SJCRH30 (cell line): ENCODE measurements around the gene SCN7A. TPM values are rescaled to one million over a fixed set of nuclear protein-coding genes. Genes with fewer than 3 reads are reported as not detected.
A peak's percentile ranks its signal among the peaks of the same experiment; 100 is the strongest.

ENCODE experiments used
- DNase-seq, 2 experiments: peaks; one replicate each; pipeline ENCODE4 v3.0.0-alpha.2; 2015 to 2020
- H3K27ac ChIP-seq: fragments of 250-450 bp; sonication (Bioruptor Pico); 2 replicates; pipeline ENCODE4 v1.5.1; 2020; ENCODE audit warnings: mild to moderate bottlenecking, moderate library complexity
- H3K27me3 ChIP-seq: fragments of 250-450 bp; sonication (Bioruptor Pico); 2 replicates; pipeline ENCODE4 v1.5.1; 2020; ENCODE audit warnings: mild to moderate bottlenecking, moderate library complexity
- H3K36me3 ChIP-seq: fragments of 250-450 bp; sonication (Bioruptor Pico); 2 replicates; pipeline ENCODE4 v1.5.1; 2020; ENCODE audit warnings: mild to moderate bottlenecking, moderate library complexity
- H3K4me1 ChIP-seq: fragments of 250-450 bp; sonication (Bioruptor Pico); 2 replicates; pipeline ENCODE4 v1.5.1; 2020; ENCODE audit warnings: mild to moderate bottlenecking, moderate library complexity
- H3K4me3 ChIP-seq: fragments of 250-450 bp; sonication (Bioruptor Pico); 2 replicates; pipeline ENCODE4 v1.5.1; 2020; ENCODE audit warnings: mild to moderate bottlenecking, moderate library complexity
- H3K9me3 ChIP-seq: fragments of 250-450 bp; sonication (Bioruptor Pico); replicated peaks from 2 replicates; pipeline ENCODE4 v1.5.1; 2020; ENCODE audit warnings: mild to moderate bottlenecking, moderate library complexity
- total RNA-seq: library from RNA; depleted of rRNA; stranded (reverse); fragments of >200 nt; shearing (Covaris generic); gene quantifications from 2 replicates; pipeline ENCODE4 v1.2.3, GENCODE V29; 2014; rRNA removed

Gene SCN7A
- total RNA-seq, result 0.13 and 0.18 TPM in 2 replicates

DNA sequence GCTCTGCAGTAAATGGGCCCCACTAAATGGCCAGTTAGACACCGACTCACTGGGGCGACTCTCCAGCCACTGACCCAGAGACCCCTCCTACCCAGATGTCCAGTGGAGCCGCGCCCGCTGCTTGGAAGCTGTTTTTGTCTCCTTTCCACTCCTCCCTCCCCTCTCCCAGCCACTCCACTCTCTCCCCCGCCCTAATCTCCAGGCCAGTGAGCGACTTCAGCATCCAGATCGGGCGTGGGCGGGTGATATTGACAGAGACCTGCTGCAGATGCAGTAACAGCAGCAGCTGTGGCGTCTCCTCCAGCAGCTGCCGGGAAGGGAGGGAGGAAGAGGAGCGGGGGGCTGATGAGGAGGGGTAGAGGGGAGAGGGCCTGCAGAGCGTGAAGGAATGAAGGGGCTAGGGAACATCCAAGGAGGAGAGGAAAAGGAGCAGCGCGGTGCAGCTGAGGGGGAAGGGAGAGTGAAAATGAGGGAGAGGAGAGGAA is at the start of gene SCN7A:
SCN7A (minus strand) TSS at position 110 of the 485 bp plus-strand sequence. CDS start 16,553 bp downstream, outside the sequence.
- 0 out of 2 replicates have a peak, but pooled peaks cover 2% of the 10 kb centered on the region for H3K9me3 ChIP-seq
- H3K4me3 ChIP-seq, result peak within 1 kb of the TSS; percentile 39
- no peak within 1 kb of the TSS for H3K27ac ChIP-seq
- no peaks in the 10 kb centered on the region for H3K27me3 ChIP-seq
- H3K36me3 ChIP-seq, result no peaks in the 10 kb centered on the region
- H3K4me1 ChIP-seq, result no peaks in the 10 kb centered on the region
- peak; percentile 71 to 79 for DNase-seq

DNA sequence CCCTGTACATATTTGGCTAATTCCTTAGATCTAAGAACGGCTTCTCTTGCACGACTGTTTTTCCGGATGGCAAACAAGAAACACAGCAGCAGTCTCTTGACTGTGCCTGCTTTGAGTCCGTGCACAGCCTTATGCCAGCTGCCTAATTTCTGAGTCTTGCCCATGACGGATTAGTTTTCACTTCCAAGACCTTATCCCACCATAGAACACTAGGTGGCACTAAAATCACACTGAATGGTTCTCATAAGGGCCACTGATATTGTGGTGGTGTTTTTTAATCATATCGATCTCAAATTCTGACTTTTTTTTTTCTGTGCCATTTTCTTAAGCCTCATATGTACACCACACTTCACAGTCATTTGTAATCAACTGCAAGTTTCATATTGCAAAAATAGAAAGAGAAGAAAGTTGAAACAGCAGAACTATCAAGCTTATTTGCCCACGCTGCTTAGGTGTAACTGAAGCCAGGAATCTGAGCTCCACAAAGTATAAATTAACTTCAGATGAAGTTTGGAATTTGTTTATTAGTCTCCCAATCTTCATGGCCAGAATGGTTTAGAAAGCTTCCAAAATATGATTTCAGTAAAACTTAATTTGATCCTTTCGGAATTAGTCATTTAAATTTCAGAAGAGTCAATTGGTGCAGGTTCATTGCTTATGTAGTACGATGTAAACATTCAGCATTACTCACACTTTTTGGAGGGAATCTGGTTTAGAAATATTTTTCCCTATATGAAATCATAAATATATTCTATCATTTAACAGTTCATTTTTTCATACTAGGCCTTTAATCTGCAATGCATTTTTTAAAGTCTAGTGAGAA is 45.5 kb upstream of the SCN7A start:
- no peaks in the 10 kb centered on the region for H3K36me3 ChIP-seq
- no peaks in the 10 kb centered on the region for H3K4me1 ChIP-seq
- no peaks in the 10 kb centered on the region for H3K9me3 ChIP-seq
- peak; percentile 35 to 85 for DNase-seq
- H3K4me3 ChIP-seq, result no peak overlapping the region
- H3K27ac ChIP-seq, result no peak overlapping the region
- H3K27me3 ChIP-seq, result no peaks in the 10 kb centered on the region

DNA sequence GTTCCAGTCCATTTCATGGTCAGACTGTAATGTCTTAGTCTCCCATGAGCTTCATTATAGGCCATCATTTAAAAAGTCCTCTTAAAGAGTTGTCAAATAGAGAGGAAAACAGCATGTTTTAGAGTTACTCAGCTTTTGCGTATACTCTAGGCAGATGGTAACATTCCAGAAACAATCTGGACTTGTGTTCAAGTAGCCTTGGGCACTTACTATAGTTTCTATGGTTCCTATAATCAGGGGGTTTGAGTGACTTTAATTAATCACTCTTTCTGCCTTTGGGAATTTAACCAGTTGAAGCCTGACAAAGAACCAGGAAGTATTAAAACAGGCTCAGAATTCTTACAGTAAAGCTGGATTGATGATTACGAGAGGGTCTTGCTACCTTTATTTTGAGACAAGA is 42.1 kb upstream of the SCN7A start:
- no peaks in the 10 kb centered on the region for H3K36me3 ChIP-seq
- H3K27ac ChIP-seq, result no peak overlapping the region
- DNase-seq, result no peak
- H3K27me3 ChIP-seq, result no peaks in the 10 kb centered on the region
- H3K4me1 ChIP-seq, result no peaks in the 10 kb centered on the region
- no peak overlapping the region for H3K4me3 ChIP-seq
- H3K9me3 ChIP-seq, result no peaks in the 10 kb centered on the region

DNA sequence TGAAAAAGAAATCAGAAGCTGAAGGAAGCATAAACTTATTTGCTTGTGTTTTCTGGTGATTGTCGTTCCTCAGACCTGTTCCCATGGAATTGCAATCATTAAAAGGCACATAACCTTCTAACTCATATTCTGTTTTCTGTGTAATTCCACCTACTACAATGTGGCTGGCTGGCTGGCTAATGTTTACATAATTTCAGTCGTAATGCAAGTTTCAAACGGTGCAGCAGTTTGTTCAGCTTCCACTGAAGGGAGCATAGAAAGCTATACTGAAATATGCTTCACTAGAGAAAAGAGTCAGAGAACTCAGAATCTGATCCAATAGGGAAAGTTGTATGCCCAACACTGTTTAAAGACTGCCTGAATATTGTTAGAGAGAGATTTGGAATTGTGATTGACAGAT is 27.1 kb upstream of the SCN7A start:
- H3K4me1 ChIP-seq, result no peaks in the 10 kb centered on the region
- H3K4me3 ChIP-seq, result no peak overlapping the region
- no peaks in the 10 kb centered on the region for H3K36me3 ChIP-seq
- no peaks in the 10 kb centered on the region for H3K27me3 ChIP-seq
- no peak for DNase-seq
- no peaks in the 10 kb centered on the region for H3K9me3 ChIP-seq
- no peak overlapping the region for H3K27ac ChIP-seq

DNA sequence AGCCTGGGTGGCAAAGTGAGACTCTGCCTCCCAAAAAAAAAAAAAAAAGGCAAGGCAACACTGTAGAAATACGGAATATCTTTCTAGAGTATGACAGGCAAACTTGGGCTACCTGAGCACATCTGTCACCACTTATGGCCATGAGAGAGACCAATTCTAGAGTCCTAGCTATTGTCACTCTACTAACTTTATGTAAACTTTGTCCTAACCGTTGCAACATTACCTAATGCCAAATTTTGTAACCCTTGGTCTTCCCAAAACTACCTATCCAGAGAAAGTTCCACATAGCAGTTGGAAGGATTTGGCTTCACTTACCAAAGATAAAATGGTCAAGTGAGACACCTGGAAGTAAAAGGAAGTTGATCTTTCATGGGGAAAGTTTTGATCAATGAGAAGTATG is 26.6 kb upstream of the SCN7A start:
- H3K4me3 ChIP-seq, result no peak overlapping the region
- H3K36me3 ChIP-seq, result no peaks in the 10 kb centered on the region
- no peaks in the 10 kb centered on the region for H3K4me1 ChIP-seq
- no peak for DNase-seq
- no peak overlapping the region for H3K27ac ChIP-seq
- H3K9me3 ChIP-seq, result no peaks in the 10 kb centered on the region
- H3K27me3 ChIP-seq, result no peaks in the 10 kb centered on the region

DNA sequence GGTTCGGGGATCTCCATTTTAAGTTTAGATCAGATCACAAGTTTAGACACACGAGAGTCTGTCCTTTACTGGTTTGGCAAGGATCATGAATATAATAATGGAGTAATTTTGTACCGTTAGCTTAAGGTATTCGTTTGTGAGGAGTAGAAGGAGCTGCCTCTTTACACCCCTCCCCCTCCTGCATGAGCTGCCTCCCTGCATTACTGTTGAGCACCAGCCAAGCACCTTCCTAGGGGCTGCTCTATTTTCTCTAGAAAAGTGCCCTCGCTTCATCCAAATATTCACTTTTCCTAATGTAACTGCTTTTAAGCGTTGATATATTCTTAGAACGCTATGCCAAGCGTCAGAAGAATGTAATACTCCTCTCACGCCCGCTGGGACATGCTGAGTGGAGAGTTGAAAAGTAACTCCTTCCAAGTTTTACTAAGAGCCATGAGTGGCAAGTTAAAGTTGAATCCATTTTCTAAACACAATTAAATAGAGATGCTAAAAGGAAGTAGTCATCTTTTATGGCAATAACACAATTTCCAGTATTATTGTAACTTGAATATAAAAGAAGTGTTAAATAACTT is 25.4 kb upstream of the SCN7A start:
- H3K9me3 ChIP-seq, result no peaks in the 10 kb centered on the region
- H3K27ac ChIP-seq, result no peak overlapping the region
- no peak for DNase-seq
- no peak overlapping the region for H3K4me3 ChIP-seq
- no peaks in the 10 kb centered on the region for H3K4me1 ChIP-seq
- no peaks in the 10 kb centered on the region for H3K36me3 ChIP-seq
- no peaks in the 10 kb centered on the region for H3K27me3 ChIP-seq

DNA sequence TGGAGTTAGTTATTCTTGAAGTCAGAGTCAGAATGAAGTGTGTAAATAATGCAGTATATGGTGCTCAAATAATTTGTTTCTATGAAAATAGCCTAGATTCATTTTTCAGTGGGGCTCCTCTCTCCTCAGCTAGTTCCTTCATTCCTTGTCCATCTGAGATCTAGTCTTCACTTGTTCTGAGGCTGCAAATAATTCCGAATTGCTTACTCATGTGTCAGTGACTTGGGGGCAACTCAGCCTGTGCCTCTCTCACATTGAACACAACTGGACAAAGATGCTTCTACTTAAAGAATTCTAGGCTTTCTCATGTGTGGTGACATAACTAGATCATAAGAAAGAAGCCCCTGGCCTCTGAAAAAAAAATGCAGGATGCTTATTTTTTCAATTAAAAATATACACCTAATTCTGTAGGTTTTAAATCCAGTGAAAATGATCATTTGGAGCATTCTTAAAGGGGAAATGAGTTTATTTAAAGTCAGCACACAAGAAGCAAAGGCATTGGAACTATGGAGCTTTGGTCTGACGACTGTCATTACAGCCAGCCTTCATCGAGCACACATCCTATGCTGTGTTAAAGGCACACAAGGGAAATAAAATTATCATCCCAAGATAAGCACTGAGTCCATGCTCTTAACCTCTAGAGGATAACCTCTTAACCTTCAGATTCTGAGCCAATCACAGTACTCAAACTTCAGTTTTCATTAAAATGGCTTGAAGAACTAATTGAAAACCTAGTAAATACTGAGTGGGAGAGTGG is 24.8 kb upstream of the SCN7A start:
- no peaks in the 10 kb centered on the region for H3K9me3 ChIP-seq
- no peak for DNase-seq
- no peak overlapping the region for H3K4me3 ChIP-seq
- H3K27me3 ChIP-seq, result no peaks in the 10 kb centered on the region
- H3K4me1 ChIP-seq, result no peaks in the 10 kb centered on the region
- no peaks in the 10 kb centered on the region for H3K36me3 ChIP-seq
- H3K27ac ChIP-seq, result no peak overlapping the region

DNA sequence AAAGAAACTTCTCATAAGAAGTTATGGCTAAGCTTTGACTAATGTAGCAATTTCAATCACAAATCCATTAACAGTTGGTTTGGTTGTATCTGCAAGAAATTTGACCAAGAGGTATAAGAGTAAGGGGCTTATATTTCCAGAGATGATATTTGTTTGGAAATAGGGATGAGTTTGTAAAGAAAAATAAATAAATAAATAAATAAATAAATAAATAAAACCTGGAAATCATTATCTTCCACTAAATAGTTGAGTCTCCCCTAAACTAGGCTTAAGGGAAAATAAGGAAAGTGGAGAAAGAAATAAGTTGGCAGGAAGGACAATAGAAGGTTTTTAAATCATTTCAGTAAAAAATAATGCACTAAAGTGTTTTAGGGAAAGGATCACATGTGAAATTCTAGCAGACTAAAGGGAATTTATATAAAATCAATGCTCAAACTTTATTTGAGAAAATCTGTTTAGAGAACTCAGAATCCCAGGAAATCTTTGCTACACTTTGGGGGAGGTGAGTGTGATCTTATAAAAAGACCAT is 23.5 kb upstream of the SCN7A start:
- no peaks in the 10 kb centered on the region for H3K9me3 ChIP-seq
- no peaks in the 10 kb centered on the region for H3K36me3 ChIP-seq
- no peak overlapping the region for H3K27ac ChIP-seq
- H3K4me1 ChIP-seq, result no peaks in the 10 kb centered on the region
- DNase-seq, result no peak
- H3K4me3 ChIP-seq, result no peak overlapping the region
- no peaks in the 10 kb centered on the region for H3K27me3 ChIP-seq

DNA sequence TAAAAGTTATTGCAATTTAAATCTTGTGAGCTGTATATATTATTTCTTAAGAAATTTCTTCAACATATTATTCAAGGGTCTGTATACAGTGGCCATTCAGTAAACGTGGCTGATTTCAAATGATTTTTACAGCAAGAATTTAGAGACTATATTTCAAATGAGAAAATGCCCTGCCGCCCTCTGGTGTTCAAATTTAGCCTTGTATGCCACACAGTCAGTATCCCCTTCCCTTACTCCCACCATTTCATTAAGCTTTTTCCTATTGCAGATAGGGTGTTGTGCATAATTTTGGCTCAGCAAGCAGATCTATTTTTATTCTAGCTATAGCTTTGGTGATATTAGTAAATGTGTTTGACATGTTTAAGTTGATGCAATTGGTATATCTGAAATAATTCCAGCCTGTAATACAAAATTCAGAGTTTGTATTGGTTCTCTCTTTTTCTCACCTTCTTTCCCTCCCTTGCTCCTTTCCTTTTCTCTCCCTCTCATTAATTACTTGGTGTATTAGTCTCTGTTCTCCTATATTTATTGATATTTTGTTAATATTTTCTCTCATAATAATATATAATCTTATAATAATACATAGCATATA is 22.8 kb upstream of the SCN7A start:
- DNase-seq, result peak; percentile 20 to 56
- Histone ChIP-seq H3K27me3 (no peaks in the 10 kb centered on the region), H3K4me1 (no peaks in the 10 kb centered on the region), H3K4me3 (no peak overlapping the region), H3K36me3 (no peaks in the 10 kb centered on the region), H3K9me3 (no peaks in the 10 kb centered on the region), H3K27ac (no peak overlapping the region)

DNA sequence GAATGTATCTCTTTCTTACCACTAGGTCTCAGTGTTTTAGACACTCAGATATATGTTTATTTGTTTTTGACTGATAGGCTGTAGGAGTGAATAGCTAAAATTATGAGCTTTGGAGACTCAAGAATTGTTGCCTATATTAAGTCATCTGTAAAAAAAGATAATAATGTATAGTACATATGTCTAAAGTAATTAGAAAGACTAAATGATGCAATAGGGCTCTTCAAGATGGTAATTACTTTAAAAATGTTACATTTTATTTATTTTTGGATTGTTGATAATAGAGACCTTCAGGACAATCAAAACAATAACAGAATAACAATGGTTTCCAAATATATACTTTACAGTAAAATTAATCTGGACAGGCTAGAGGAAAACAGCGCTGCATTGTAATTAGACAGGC is 19.9 kb upstream of the SCN7A start:
- Histone ChIP-seq H3K4me3 (no peak overlapping the region), H3K27me3 (no peaks in the 10 kb centered on the region), H3K9me3 (no peaks in the 10 kb centered on the region), H3K4me1 (no peaks in the 10 kb centered on the region), H3K36me3 (no peaks in the 10 kb centered on the region), H3K27ac (no peak overlapping the region)
- no peak for DNase-seq

DNA sequence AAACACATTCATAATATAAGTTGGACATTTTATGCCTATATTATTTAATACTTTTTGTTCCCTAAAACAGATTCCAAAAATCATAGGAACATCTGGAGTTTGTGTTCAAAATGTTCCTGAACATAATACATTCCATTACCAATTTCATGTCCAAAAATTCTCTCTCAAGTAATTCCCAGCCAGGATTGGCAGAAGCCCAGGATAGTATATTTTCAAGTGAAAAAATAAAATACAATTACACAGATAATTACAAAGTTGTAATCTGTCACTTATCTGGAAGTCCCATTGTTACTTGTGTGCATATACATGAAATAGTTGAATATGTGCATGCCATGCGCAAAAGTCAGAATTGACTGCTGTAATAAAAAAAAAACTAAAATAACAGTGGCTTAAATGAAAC is 5.2 kb upstream of the SCN7A start:
- no peak for DNase-seq
- H3K9me3 ChIP-seq, result 0 out of 2 replicates have a peak, but pooled peaks cover 2% of the 10 kb centered on the region
- no peaks in the 10 kb centered on the region for H3K27me3 ChIP-seq
- H3K4me3 ChIP-seq, result no peak overlapping the region
- H3K27ac ChIP-seq, result no peak overlapping the region
- H3K4me1 ChIP-seq, result no peaks in the 10 kb centered on the region
- H3K36me3 ChIP-seq, result no peaks in the 10 kb centered on the region

DNA sequence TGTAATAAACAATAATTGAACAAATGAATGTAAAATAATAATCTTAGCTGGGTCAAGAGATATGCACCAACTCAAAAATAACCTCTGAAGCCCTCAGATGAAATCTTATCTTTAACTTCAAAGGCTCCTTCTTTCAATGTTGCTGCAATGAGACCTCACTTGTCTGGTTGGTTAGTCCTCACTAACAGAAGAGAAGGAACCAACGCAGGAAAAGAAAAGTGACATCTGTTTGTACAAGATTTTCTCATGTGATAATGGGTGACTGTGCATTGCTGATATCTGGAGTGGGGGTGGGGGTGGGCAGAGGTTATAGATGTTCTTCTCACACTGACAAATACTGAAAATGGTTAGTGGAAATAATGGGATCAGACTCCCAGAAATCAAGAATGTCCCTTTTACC is 2.6 kb downstream of the SCN7A start:
- no peak for DNase-seq
- no peak overlapping the region for H3K4me3 ChIP-seq

DNA sequence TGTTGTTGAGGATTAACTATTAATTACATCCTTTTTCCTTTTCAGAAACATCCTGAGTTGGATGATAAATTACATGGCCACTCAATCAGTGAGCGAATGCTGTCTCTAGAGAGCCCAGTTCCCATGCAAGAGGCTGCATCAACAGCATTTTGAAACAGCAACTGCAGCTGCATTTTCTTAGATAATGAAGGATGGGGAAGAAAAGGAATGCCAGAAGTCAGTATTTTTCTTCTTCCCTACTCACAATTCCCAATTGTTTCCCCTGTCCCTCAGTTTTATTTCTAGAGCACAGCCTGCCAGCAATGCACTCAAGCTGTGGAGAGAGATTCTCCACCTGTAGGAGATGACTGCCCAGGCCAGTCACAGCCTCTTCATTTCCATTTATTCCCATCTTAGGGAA is 6.9 kb downstream of the SCN7A start:
- DNase-seq, result no peak
- no peaks in the 10 kb centered on the region for H3K36me3 ChIP-seq
- no peaks in the 10 kb centered on the region for H3K9me3 ChIP-seq
- no peaks in the 10 kb centered on the region for H3K4me1 ChIP-seq
- H3K4me3 ChIP-seq, result no peak overlapping the region
- H3K27ac ChIP-seq, result no peak overlapping the region
- no peaks in the 10 kb centered on the region for H3K27me3 ChIP-seq

More for the DNA sequence above, 2.6 kb downstream of the SCN7A start:
- Histone ChIP-seq H3K36me3 (no peaks in the 10 kb centered on the region), H3K27ac (no peak overlapping the region), H3K4me1 (no peaks in the 10 kb centered on the region), H3K9me3 (no peaks in the 10 kb centered on the region), H3K27me3 (no peaks in the 10 kb centered on the region)

DNA sequence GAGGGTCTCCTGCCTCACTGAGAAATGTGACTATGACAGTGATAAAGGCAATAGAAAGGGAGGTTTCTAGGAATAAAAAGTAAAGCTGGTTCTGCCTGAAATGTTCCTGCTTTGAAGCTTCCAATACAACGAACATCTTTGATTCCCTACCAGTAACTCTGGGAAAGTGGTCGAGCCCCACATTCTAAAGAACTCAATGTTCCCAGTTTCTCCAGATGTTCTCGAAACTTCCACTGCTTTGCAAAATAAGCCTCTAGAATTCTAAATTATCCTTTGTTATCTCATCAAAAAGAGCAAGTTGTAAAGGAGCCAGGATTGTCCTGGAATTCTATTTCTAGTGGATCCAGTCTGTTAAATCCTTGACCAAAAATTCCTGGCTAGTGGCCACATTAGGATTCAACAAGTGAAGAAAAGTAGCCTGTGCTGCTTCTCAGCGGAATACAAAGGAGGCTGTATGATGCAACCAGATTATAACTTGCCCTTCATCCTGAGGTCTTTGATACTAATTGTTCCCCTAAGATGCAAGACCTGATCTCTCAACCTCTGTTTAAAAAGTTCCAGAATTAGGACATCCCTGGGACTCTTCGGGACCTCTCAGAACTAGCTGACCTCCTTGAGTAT is 8.4 kb downstream of the SCN7A start:
- Histone ChIP-seq H3K4me3 (no peak overlapping the region), H3K4me1 (no peaks in the 10 kb centered on the region), H3K36me3 (no peaks in the 10 kb centered on the region), H3K9me3 (no peaks in the 10 kb centered on the region), H3K27me3 (no peaks in the 10 kb centered on the region), H3K27ac (no peak overlapping the region)
- no peak for DNase-seq
